Aorta (tissue), 5 donors: Measurements from ENCODE around the gene CHKB. TPM values are rescaled to one million over a fixed set of nuclear protein-coding genes. Genes with fewer than 3 reads are reported as not detected.

Experiments
- ATAC-seq: fragments of 200-7000 bp; cut with Tn5 transposase; one replicate; pipeline ENCODE4 v1.9.1; 2022; ENCODE audit warnings: moderate library complexity; ENCODE audit not compliant: low FRiP score
- DNase-seq, 2 donors: peaks; one replicate each; pipeline ENCODE4 v3.0.0-alpha.2; 2020
- H3K27ac ChIP-seq, 2 donors: one replicate each; pipeline ENCODE4 v1.5.1; 2013; ENCODE audit warnings: low read length in 2 of 2, mild to moderate bottlenecking in 2 of 2, moderate library complexity in 2 of 2, control low read depth in 1 of 2, inconsistent platforms in 1 of 2, low read depth in 1 of 2
- H3K27me3 ChIP-seq, 2 donors: one replicate each; pipeline ENCODE4 v1.6.1; 2013; ENCODE audit warnings: control low read depth in 1 of 2, low read length in 1 of 2, mild to moderate bottlenecking in 1 of 2, moderate library complexity in 1 of 2; ENCODE audit not compliant: insufficient read depth in 2 of 2, control insufficient read depth in 1 of 2
- H3K36me3 ChIP-seq, 2 donors: one replicate each; pipeline ENCODE4 v1.6.1; 2013; ENCODE audit warnings: control low read depth in 1 of 2, low read length in 1 of 2, mild to moderate bottlenecking in 1 of 2; ENCODE audit not compliant: insufficient read depth in 2 of 2, control insufficient read depth in 1 of 2
- H3K4me1 ChIP-seq, 2 donors: one replicate each; pipeline ENCODE4 v1.6.1; 2013; ENCODE audit warnings: low read length in 2 of 2, control low read depth in 1 of 2, mild to moderate bottlenecking in 1 of 2, moderate library complexity in 1 of 2; ENCODE audit not compliant: insufficient read depth in 2 of 2, control insufficient read depth in 1 of 2
- H3K4me3 ChIP-seq, 2 donors: one replicate each; pipeline ENCODE4 v1.5.1; 2013; ENCODE audit warnings: low read length in 2 of 2, control low read depth in 1 of 2, mild to moderate bottlenecking in 1 of 2
- H3K9me3 ChIP-seq: one replicate; pipeline ENCODE4 v1.6.1; 2013; ENCODE audit warnings: mild to moderate bottlenecking, low read length; ENCODE audit not compliant: control insufficient read depth
- WGBS, 2 donors: extraction: QIAGEN DNeasy Blood & Tissue Kit; methylation state at CpG; one replicate each; pipeline ENCODE4 v1.1.7; 2013; 5-methylcytosine and 5-hydroxymethylcytosine counted together
- intact Hi-C, 2 donors: fragments of 100-400 bp; cut with DNase I; formaldehyde crosslinking; loops; one replicate each; pipeline versions ENCODE4 v1.14.2 to v1.15.0; 2022
- polyA plus RNA-seq, 2 donors: library from polyadenylated mRNA; stranded (reverse); fragments of 200-250 nt; gene quantifications; one replicate each; pipeline ENCODE4 v1.2.3, GENCODE V29; 2013
- total RNA-seq, 2 donors: library from RNA; stranded (reverse); fragmentation: NEBNext Ultra II Directional; extraction: Animal tissue kit (Norgen Biotek cat#: 25700); gene quantifications; one replicate each; pipeline ENCODE4 v1.2.1, GENCODE V29; 2021
- donor health status: healthy with polysubstance abuse.
- donor health status: Bipolar disorder and iron deficiency.
- donor health status: DM: no; HTN: no; CAD: no.
- donor health status: DM: no; HTN: no; CAD: no.
- donor health status: DM: yes; HTN: yes; CAD: no.

Gene CHKB
- total and polyA plus RNA-seq, 4 donors, result 28.4 to 544 (median 57.7) TPM

GRCh38 chr22:50613291-50613981 lies 30.8 kb upstream of the CHKB start:
- Histone ChIP-seq H3K4me1 (no peaks in the 10 kb centered on the region), H3K9me3 (no peaks in the 10 kb centered on the region), H3K4me3 (no peak overlapping the region), H3K27me3 (no peaks in the 10 kb centered on the region), H3K36me3 (no peaks in the 10 kb centered on the region), H3K27ac (no peak overlapping the region)
- no peak for ATAC-seq
- no peak for DNase-seq
- WGBS, 2 donors, result 57 to 64% methylated on average over 22 of the region's 22 CpGs
- intact Hi-C loops, result no loop called here

GRCh38 chr22:50612528-50613221 lies 30.0 kb upstream of the CHKB start:
- Histone ChIP-seq H3K9me3 (no peaks in the 10 kb centered on the region), H3K4me1 (no peaks in the 10 kb centered on the region), H3K27ac (no peak overlapping the region), H3K4me3 (no peak overlapping the region), H3K36me3 (no peaks in the 10 kb centered on the region), H3K27me3 (no peaks in the 10 kb centered on the region)
- DNase-seq, result no peak
- 31 to 35% methylated on average over 24 to 31 of the region's 31 CpGs for WGBS, 2 donors
- no peak for ATAC-seq
- intact Hi-C loops, result no loop called here

GRCh38 chr22:50612168-50612527 lies 29.5 kb upstream of the CHKB start:
- H3K4me1 ChIP-seq, result no peaks in the 10 kb centered on the region
- 42 to 47% methylated on average over 6 of the region's 6 CpGs for WGBS, 2 donors
- ATAC-seq (no peak), DNase-seq (no peak)
- H3K9me3 ChIP-seq, result no peaks in the 10 kb centered on the region
- no peaks in the 10 kb centered on the region for H3K27me3 ChIP-seq
- H3K4me3 ChIP-seq, result no peak overlapping the region
- no peak overlapping the region for H3K27ac ChIP-seq
- no peaks in the 10 kb centered on the region for H3K36me3 ChIP-seq
- intact Hi-C loops, result no loop called here

GRCh38 chr22:50611341-50612060 lies 28.9 kb upstream of the CHKB start:
- no peaks in the 10 kb centered on the region for H3K9me3 ChIP-seq
- 85% methylated on average over 25 to 26 of the region's 26 CpGs for WGBS, 2 donors
- H3K27me3 ChIP-seq, result no peaks in the 10 kb centered on the region
- no peaks in the 10 kb centered on the region for H3K36me3 ChIP-seq
- ATAC-seq (no peak), DNase-seq (no peak)
- no peak overlapping the region for H3K4me3 ChIP-seq
- H3K27ac ChIP-seq, result no peak overlapping the region
- intact Hi-C loops, result no loop called here
- no peaks in the 10 kb centered on the region for H3K4me1 ChIP-seq

- DNase-seq, result no peak
- H3K27ac ChIP-seq, result no peak overlapping the region
- intact Hi-C loops, result no loop called here
- H3K36me3 ChIP-seq, result no peaks in the 10 kb centered on the region
- no peaks in the 10 kb centered on the region for H3K27me3 ChIP-seq
- WGBS, 2 donors, result 81 to 87% methylated on average over 17 of the region's 17 CpGs
- H3K9me3 ChIP-seq, result no peaks in the 10 kb centered on the region
- ATAC-seq, result no peak
- H3K4me3 ChIP-seq, result no peak overlapping the region
- H3K4me1 ChIP-seq, result no peaks in the 10 kb centered on the region
These were observed 27.9 kb upstream of the CHKB start for GRCh38 chr22:50610581-50610980.

GRCh38 chr22:50610041-50610451 lies 27.4 kb upstream of the CHKB start:
- Histone ChIP-seq H3K36me3 (no peaks in the 10 kb centered on the region), H3K4me1 (no peaks in the 10 kb centered on the region), H3K4me3 (no peak overlapping the region), H3K27me3 (no peaks in the 10 kb centered on the region), H3K27ac (no peak overlapping the region), H3K9me3 (no peaks in the 10 kb centered on the region)
- intact Hi-C loops, result no loop called here
- no peak for DNase-seq
- WGBS, 2 donors, result 80% methylated on average over 11 of the region's 11 CpGs
- no peak for ATAC-seq

GRCh38 chr22:50609599-50609998 lies 26.9 kb upstream of the CHKB start:
- Histone ChIP-seq H3K4me3 (no peak overlapping the region), H3K27me3 (no peaks in the 10 kb centered on the region), H3K9me3 (no peaks in the 10 kb centered on the region), H3K4me1 (no peaks in the 10 kb centered on the region), H3K27ac (no peak overlapping the region), H3K36me3 (no peaks in the 10 kb centered on the region)
- no peak for ATAC-seq
- no peak for DNase-seq
- 71 to 73% methylated on average over 12 of the region's 12 CpGs for WGBS, 2 donors
- intact Hi-C loops, result no loop called here

GRCh38 chr22:50608996-50609395 lies 26.3 kb upstream of the CHKB start:
- Histone ChIP-seq H3K27me3 (no peaks in the 10 kb centered on the region), H3K9me3 (no peaks in the 10 kb centered on the region), H3K36me3 (no peaks in the 10 kb centered on the region), H3K4me1 (no peaks in the 10 kb centered on the region), H3K4me3 (no peak overlapping the region), H3K27ac (no peak overlapping the region)
- no peak for ATAC-seq
- 84 to 87% methylated on average over 10 of the region's 10 CpGs for WGBS, 2 donors
- intact Hi-C loops, result no loop called here
- DNase-seq, result no peak
